ENCODE results near the gene BEAN1. TPM values are rescaled to one million over a fixed set of nuclear protein-coding genes. Genes with fewer than 3 reads are reported as not detected.
"Not testable (repeated sequence)": the region's sequence is repeated elsewhere in the genome, so short reads cannot be mapped to it uniquely, and the experiment has no call there.

Gene BEAN1
- total RNA-seq, 1 donor from 2014 or later = 6.7 TPM

GRCh38 chr16:66442502-66443268 is 15.6 kb downstream of the BEAN1 start:
- Histone ChIP-seq H3K36me3 (ENCODE audit: control insufficient read depth, insufficient read depth, low read length) (no peaks in the 10 kb centered on the region), H3K27me3 (ENCODE audit: control insufficient read depth, insufficient read depth, low read length) (no peaks in the 10 kb centered on the region), H3K4me3 (ENCODE audit: low read depth, low read length) (no peak overlapping the region)
- no peak for DNase-seq (ENCODE audit: low read depth)
- no peak for TF ChIP-seq CTCF (IDR thresholded peaks at IDR 0.05; ENCODE audit: insufficient read depth, low read length, poor library complexity, severe bottlenecking)

GRCh38 chr16:66443269-66443652 is 16.2 kb downstream of the BEAN1 start:
- no peaks in the 10 kb centered on the region for H3K27me3 ChIP-seq (ENCODE audit: control insufficient read depth, insufficient read depth, low read length)
- DNase-seq (ENCODE audit: low read depth) = no peak
- H3K4me3 ChIP-seq (ENCODE audit: low read depth, low read length) = no peak overlapping the region
- no peak for TF ChIP-seq CTCF (IDR thresholded peaks at IDR 0.05; ENCODE audit: insufficient read depth, low read length, poor library complexity, severe bottlenecking)
- no peaks in the 10 kb centered on the region for H3K36me3 ChIP-seq (ENCODE audit: control insufficient read depth, insufficient read depth, low read length)

GRCh38 chr16:66444049-66444481 is 17.0 kb downstream of the BEAN1 start:
- H3K27me3 ChIP-seq (ENCODE audit: control insufficient read depth, insufficient read depth, low read length) = no peaks in the 10 kb centered on the region
- DNase-seq (ENCODE audit: low read depth) = no peak
- H3K4me3 ChIP-seq (ENCODE audit: low read depth, low read length) = no peak overlapping the region
- H3K36me3 ChIP-seq (ENCODE audit: control insufficient read depth, insufficient read depth, low read length) = no peaks in the 10 kb centered on the region
- no peak for TF ChIP-seq CTCF (IDR thresholded peaks at IDR 0.05; ENCODE audit: insufficient read depth, low read length, poor library complexity, severe bottlenecking)

- TF ChIP-seq CTCF (IDR thresholded peaks at IDR 0.05; ENCODE audit: insufficient read depth, low read length, poor library complexity, severe bottlenecking) = no peak
- DNase-seq (ENCODE audit: low read depth) = no peak
- no peaks in the 10 kb centered on the region for H3K36me3 ChIP-seq (ENCODE audit: control insufficient read depth, insufficient read depth, low read length)
- H3K4me3 ChIP-seq (ENCODE audit: low read depth, low read length) = no peak overlapping the region
- H3K27me3 ChIP-seq (ENCODE audit: control insufficient read depth, insufficient read depth, low read length) = no peaks in the 10 kb centered on the region
Measured at GRCh38 chr16:66446737-66447136, 19.6 kb downstream of the BEAN1 start.

GRCh38 chr16:66447491-66447890 is 20.4 kb downstream of the BEAN1 start:
- no peak for DNase-seq (ENCODE audit: low read depth)
- no peaks in the 10 kb centered on the region for H3K27me3 ChIP-seq (ENCODE audit: control insufficient read depth, insufficient read depth, low read length)
- no peak for TF ChIP-seq CTCF (IDR thresholded peaks at IDR 0.05; ENCODE audit: insufficient read depth, low read length, poor library complexity, severe bottlenecking)
- no peak overlapping the region for H3K4me3 ChIP-seq (ENCODE audit: low read depth, low read length)
- H3K36me3 ChIP-seq (ENCODE audit: control insufficient read depth, insufficient read depth, low read length) = no peaks in the 10 kb centered on the region

- no peak for TF ChIP-seq CTCF (IDR thresholded peaks at IDR 0.05; ENCODE audit: insufficient read depth, low read length, poor library complexity, severe bottlenecking)
- no peaks in the 10 kb centered on the region for H3K36me3 ChIP-seq (ENCODE audit: control insufficient read depth, insufficient read depth, low read length)
- H3K27me3 ChIP-seq (ENCODE audit: control insufficient read depth, insufficient read depth, low read length) = no peaks in the 10 kb centered on the region
- no peak overlapping the region for H3K4me3 ChIP-seq (ENCODE audit: low read depth, low read length)
- no peak for DNase-seq (ENCODE audit: low read depth)
Measured at GRCh38 chr16:66451548-66451947, 24.5 kb downstream of the BEAN1 start.

- not testable (repeated sequence) for DNase-seq (ENCODE audit: low read depth); H3K27me3 ChIP-seq (ENCODE audit: control insufficient read depth, insufficient read depth, low read length); H3K4me3 ChIP-seq (ENCODE audit: low read depth, low read length); H3K36me3 ChIP-seq (ENCODE audit: control insufficient read depth, insufficient read depth, low read length)
Measured at GRCh38 chr16:66453230-66453629, 26.1 kb downstream of the BEAN1 start.
